Measurements from ENCODE around the gene FBXL4. TPM values are rescaled to one million over a fixed set of nuclear protein-coding genes. Genes with fewer than 3 reads are reported as not detected.

Gene FBXL4
- total and polyA plus RNA-seq, 2 of the 8 experiments (the other 6 are each of a cell fraction or from before 2014, with no cell fraction given) = 6.9 to 13.8 TPM

GRCh38 chr6:98967616-98968015 lies 19.9 kb upstream of the FBXL4 start:
- Histone ChIP-seq H4K20me1 (replicated peaks in 1 of 2; ENCODE audit: control insufficient read depth in 1 of 2, insufficient read depth in 2 of 2, low read length in 2 of 2) (no peaks in the 10 kb centered on the region), H4K5ac (ENCODE audit: insufficient read length, low read depth, low read length) (no peak overlapping the region), H3K27ac (ENCODE audit: low read depth, low read length) (no peak overlapping the region), H3K9ac (replicated peaks in 1 of 4; ENCODE audit: extremely low read depth in 1 of 4, low read depth in 3 of 4, low read length in 3 of 4) (no peak overlapping the region), H2BK120ac (replicated peaks; ENCODE audit: low read depth, low read length) (no peak overlapping the region), H3K27me3 (replicated peaks in 1 of 4; ENCODE audit: control insufficient read depth in 3 of 4, extremely low read depth in 1 of 4, insufficient read depth in 3 of 4, low read length in 3 of 4) (no peaks in the 10 kb centered on the region), H3K79me1 (ENCODE audit: low read depth, low read length) (no peaks in the 10 kb centered on the region), H3K14ac (ENCODE audit: insufficient read length) (no peak overlapping the region), H3K4ac (replicated peaks; ENCODE audit: insufficient read length, low read depth, low read length) (no peak overlapping the region), H4K91ac (replicated peaks; ENCODE audit: insufficient read length, low read length) (no peak overlapping the region), H3K56ac (replicated peaks; ENCODE audit: insufficient read length, low read depth, low read length) (no peak overlapping the region), H2AFZ (ENCODE audit: low read length) (no peak overlapping the region), H3K4me1 (replicated peaks in 1 of 4; ENCODE audit: control insufficient read depth in 3 of 4, insufficient read depth in 4 of 4, low read length in 3 of 4) (no peaks in the 10 kb centered on the region; a peak in 1 of 7 replicates), H4K8ac (ENCODE audit: extremely low read depth, insufficient read depth, low read length) (no peak overlapping the region), H3K4me3 (ENCODE audit: extremely low read depth in 1 of 4, insufficient read depth in 2 of 4, low read depth in 3 of 4, low read length in 4 of 4) (no peak overlapping the region), H2BK15ac (ENCODE audit: low read length) (no peak overlapping the region), H3K36me3 (ENCODE audit: control insufficient read depth in 2 of 4, insufficient read depth in 4 of 4, low read length in 3 of 4) (no peaks in the 10 kb centered on the region), H3K4me2 (ENCODE audit: insufficient read depth in 1 of 2, low read depth in 2 of 2, low read length in 2 of 2) (no peak overlapping the region), H3K79me2 (ENCODE audit: control insufficient read depth in 1 of 2, insufficient read depth in 2 of 2, low read length in 2 of 2) (no peaks in the 10 kb centered on the region), H3K23ac (ENCODE audit: insufficient read length) (no peak overlapping the region), H2BK20ac (ENCODE audit: low read length) (no peak overlapping the region), H3K23me2 (ENCODE audit: low read depth, low read length) (no peaks in the 10 kb centered on the region), H2BK5ac (ENCODE audit: low read depth, low read length) (no peak overlapping the region), H3K9me3 (ENCODE audit: insufficient read depth in 2 of 2, low read depth in 1 of 2, low read length in 1 of 2) (no peaks in the 10 kb centered on the region), H2AK5ac (ENCODE audit: low read depth, low read length) (no peak overlapping the region), H2BK12ac (ENCODE audit: low read depth, low read length) (no peak overlapping the region), H3K18ac (ENCODE audit: extremely low read depth, low read length) (no peak overlapping the region)
- ChIA-PET CTCF (ENCODE audit: partially characterized antibody) (interaction anchor here (1.0 kb wide), 1 partner anchor 13 kb away, joined by 3 read pairs; no protein-coding TSS in a partner anchor), POLR2A (ENCODE audit: partially characterized antibody) (interaction anchor here (0.6 kb wide), 1 partner anchor 26 kb away, joined by 3 read pairs; no protein-coding TSS in a partner anchor)
- WGBS, 2 experiments (ENCODE audit: extremely low coverage in 1 of 2, insufficient coverage in 1 of 2, insufficient read length in 1 of 2, insufficient replicate concordance in 2 of 2, low coverage in 1 of 2, low lambda C conversion rate in 2 of 2, missing lambda C conversion rate in 1 of 2) = 76% methylated on average over 2 of the region's 2 CpGs; no CpG with 5 or more reads in 1 of the 2 experiments
- no peak for TF ChIP-seq ATF2 (IDR thresholded peaks at IDR 0.05; ENCODE audit: low read length)
- no peak for TF ChIP-seq TAF7 (optimal IDR thresholded peaks at IDR 0.05; ENCODE audit: borderline replicate concordance, low read depth, low read length)
- DNase-seq (ENCODE audit: low read depth in 1 of 2, low spot score in 2 of 2) = no peak
- FAIRE-seq = no peak

All from H1 (cell line).